Measurements from ENCODE around the gene GLB1L2.
A peak's percentile ranks its signal among the peaks of the same experiment; 100 is the strongest.

Gene GLB1L2

DNA sequence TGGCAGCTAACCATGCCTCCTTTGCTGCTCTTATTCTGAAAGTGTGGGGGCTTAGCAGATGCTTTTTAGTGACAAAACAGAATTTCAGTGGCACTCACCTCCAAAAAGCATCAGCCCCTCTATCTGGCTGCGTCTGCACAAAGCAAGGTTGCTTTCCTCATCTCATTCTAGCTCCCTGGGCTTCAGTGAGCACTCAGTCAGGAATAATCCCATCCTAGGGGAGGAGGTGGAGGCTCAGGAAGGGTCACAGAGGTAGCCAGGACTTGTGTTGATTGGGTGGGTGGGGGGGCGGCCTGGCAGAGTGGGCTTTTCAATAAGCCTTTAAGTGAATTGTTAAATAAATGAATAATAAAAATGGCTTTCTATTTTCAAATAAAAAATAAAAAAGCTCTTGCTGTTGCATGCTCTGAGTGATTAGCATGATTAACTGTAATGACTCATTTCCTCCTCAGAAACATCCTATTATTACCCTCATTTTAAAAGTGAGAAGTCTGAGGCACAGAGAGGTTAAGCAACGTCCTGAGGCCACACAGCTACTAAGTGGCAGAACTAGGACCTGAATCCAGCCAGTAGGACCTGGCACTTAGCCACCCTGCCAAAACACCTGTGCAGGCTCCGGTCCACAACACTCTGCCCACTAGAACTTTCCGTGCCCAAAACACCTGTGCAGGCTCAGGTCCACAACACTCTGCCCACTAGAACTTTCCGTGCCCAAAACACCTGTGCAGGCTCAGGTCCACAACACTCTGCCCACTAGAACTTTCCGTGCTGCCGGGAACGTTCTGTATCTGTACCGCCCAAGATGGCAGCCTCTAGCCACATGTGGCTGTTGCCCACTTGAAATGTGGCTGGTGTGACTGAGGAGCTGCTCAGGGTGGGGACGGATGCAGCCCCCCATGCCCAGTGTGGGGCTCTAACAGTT lies 74.7 kb downstream of the GLB1L2 start:
- no peak for DNase-seq

DNA sequence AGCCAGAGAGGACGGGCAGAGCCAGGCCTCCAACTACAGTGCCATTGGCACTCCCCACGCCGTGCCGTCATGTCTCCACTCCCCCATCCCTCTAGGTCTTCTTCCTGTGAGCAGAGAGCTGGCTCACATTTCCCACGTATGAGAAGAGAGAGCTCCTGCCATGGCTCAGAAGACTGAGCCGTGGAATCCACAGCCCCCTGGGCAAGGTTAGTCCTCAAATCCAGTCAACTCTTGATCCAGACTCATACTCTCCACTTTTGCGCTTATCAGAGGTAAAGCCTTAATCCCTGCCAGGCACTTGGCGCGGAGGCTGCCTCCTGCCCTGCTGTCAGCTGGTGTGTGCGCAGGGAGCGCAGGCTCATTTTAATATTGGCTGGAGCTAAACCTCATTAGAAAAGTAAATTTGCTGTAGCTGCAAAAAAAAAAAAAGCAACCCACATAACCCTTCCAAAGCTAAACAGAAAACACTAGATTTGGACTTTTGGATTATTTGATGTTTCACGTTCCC lies 75.6 kb downstream of the GLB1L2 start:
- no peak for DNase-seq

DNA sequence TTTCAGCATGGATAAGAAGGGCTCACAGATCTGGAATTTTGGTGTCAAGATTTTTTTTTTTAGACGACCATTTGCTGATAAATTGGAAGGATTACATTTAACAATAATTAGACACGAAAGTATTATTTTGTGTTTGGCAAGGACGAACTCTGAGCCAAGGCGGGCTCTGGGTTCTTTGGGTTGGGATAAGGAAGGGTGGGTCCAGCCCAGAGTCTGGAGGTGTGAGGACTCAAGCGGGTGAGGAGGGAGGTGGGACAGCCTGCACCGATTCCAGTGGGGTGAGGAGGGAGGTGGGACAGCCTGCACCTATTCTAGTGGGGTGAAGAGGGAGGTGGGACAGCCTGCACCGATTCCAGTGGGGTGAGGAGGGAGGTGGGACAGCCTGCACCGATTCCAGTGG lies 76.1 kb downstream of the GLB1L2 start:
- DNase-seq: no peak

DNA sequence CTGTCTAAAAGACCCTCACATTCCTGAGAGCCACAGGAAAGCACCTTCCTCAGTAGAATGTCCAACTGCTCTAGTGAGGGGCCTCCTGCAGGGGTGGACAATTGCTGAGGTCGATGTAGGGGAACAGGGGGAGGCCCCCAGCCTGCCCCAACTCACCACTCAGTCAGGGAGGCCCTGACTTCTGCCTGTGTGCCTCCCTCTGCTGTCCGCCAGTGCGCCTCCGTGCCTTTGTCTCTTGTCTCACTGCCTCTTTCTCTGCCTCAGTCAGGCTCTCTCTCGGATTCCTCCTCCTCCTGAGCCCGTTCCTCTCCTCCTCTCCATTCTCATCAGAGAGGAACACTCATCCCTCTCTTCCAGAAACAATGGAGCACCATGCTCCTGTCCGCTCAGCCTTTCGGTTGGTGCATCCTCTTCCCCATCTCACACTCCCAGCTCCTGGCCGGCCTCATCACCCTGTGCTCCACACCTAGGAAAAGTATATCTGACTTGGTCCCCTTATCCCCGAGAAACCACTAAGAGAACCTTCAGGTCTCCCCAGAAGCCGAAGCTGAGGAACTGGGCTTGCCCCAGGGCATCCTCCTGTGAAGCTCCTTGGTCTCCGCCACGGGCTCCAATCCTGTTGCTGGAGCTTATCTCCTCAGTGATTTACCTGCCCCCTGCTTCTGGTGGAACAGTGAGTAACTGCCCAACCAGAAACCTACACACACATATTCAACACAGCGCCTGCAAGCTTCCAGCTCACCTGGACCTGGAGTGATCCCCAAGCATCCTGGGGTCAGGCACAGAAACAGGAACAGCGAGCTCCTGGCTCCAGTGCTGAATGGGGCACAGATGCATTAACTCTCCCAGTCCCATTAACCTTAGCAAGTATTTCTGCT lies 78.0 kb downstream of the GLB1L2 start:
- DNase-seq: no peak

DNA sequence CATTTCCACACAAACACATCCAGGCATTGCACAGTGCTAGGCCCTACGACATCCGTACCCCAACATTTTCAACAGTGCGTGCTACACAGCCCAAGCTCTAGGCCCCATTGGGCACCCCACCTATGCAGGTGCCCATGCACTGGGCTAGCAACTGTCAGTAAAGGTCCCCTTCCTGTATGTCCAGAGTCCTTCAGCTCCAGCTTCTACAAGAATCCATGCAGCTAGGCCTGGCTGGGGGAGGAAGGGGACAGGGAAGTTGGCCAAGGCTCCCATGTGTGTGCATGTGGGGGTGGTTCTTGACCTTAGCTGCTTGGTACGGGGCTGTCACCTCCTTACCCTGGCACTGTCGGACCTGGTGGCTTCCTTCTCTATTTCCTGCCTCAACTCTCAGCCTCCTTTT lies 79.0 kb downstream of the GLB1L2 start:
- DNase-seq: no peak

DNA sequence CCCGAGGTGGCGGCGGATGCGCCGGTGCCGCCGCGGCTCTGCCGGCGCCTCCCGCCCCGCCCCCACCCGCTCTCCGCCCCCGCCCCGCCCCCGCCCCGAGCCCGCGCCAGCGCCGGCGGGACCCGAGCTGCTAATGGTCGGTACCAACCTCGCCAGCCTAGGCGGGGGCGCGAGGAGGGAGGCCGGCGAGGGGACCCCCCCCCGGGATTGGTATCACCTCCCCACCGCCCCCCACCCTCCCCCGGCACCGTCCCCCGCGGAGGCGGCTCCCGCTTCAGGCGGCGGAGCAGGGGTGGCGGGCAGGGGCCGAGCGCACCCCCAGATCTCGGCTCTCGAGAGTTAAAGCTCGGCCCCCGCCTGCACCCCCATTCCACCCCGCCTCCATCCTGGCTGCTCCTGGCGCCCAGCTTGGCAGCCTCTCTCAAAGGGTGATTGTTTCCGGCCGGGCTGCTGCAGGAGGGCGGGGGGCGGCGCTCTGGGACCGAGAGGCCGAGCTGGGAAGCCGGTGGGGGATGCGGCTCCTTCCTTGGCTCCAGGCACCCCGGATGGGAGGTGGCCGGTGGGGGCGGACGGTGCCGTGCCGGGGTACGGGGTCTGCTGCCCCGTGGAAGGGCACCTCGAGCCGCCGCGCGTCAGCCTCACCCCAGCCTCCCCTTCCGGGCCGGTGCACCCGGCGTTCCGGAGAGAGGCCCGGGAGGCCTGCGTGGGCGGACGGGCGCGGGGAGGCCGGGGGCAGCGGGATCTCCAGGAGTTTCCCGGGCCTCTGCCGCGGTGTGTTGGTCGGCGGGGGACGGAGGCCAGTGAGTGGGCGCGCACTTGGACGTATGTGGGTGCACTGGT lies 80.6 kb downstream of the GLB1L2 start, which contains the start of gene B3GAT1:
Gene B3GAT1, minus strand, starts transcription at position 40 of the 840 bp plus-strand sequence. CDS start 24,583 bp downstream, outside the sequence.
- peak in 2 of 3 donors; percentile 18 to 42 for DNase-seq

DNA sequence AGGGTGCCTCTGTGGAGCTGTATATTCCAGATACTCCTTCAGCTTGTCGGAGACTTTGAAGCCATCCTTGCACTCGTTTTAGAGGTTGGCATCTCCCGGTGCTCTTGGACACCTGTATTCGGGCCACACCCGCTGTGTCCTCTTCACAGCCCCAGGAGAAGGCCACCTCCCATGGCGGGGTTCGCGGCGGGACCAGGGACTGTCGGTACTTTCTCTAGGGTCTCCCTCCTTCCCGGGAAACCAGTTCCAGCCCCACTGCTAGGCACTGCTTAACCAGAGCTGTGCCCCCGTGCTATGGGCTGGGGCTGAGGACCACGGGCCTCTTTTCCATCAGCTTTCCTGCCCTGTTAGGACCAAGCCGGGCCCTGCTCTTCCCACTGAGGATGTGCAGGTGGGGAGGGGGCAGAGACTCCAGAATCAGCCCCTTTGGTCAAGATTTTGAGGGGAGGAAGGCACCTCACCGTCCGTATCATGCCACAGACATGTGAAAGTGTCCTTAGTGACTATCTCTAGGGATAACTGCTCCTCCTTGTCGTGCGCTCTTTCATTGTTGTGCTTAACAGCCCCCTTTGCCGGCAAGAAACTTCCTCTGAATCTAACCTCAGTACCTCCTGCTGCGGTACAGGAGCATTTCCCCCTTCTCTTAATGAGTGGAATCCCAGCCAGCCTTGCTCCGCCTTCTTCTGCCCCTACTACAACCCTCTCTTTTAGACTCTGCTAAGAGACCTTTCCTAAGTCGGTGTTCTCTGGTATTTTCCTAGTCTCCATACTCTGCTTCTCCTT lies 81.4 kb downstream of the GLB1L2 start:
- no peak for DNase-seq

DNA sequence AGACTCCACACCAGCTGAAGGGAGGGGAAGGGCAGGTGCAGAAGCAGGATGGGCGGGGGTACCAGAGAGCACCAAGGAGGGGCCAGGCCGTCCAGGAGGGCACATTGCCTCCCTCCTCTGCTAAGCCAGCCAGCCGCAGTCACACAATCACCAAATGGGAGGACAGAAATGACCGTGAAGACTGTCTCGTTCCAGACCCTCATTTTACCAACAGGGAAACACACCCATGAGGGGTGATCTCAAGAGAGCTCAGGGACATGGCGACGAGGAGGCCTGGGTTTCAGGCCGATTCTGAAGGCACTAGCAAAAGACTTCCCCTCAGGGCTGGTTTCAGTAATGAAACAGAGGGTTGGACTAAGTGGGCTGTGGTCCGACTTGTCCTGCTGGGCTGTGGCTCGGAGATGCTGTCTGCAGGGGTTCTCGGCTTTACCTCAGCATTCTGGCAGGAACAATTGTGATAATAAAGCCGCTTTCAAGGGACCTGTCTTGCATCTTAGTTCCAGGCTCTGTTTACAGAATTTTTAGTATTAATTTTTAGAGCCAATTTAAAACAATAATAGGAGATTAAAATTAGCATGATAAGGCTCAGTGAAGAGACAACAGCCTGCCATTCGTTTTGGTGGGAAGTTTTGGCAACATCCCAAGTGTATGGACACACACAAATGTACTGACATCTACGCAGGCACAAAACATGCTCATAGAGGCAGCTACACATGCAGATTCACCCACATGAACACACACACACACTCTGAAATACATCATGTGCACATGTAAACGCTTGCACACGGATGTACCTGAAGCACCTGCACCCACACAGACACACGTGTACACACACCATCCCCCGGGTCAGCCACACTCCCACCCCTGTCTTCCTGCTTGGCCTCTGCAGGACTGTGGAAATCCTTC lies 82.3 kb downstream of the GLB1L2 start:
- DNase-seq: no peak

DNA sequence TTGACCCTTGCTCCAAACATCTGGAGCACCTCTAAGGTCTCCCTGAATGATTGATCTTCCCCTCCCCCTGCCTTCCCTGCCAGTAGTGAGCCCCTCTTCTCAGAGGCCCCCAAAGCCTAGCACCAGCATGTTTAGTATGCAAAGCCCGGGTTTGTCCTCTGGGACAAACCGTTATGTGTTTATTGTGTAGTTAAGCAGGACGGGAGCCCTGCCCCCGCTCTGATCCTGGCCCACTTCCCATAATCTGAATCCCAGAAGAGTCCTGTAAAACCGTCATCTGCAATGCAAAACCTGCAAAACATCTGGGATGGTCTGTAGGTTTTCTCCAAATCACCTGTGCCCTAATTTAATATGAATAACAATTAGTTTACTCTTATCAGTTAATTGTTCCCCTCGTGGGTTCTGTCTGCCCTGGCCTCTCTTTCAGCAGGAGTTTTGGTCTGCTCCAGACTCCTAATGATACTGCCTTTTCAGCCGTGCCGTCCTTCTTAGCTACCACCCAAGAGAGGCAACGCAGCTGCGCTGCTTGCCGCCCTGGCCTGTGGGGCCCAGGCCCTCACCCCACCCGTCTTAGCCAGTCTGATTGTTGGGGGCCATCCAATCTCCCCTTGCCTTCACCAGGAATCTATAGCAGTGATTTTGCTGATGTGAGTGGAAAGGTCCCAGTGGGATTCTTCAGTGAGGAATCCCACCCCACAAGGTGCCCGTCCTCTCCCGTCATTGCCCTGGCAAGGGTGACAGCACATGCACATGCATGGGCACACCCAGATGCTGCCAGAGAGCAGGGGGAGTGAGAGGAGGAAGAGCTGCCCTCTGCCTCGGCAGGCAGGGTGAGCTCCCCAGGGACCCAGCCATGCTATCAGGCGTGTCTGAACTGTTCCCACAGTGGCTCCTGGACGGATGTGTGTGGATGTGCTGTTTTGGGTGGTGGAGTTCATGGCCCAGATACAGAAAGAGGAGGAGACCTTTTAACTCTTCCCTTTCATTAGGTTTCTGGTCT lies 83.3 kb downstream of the GLB1L2 start:
- no peak for DNase-seq

DNA sequence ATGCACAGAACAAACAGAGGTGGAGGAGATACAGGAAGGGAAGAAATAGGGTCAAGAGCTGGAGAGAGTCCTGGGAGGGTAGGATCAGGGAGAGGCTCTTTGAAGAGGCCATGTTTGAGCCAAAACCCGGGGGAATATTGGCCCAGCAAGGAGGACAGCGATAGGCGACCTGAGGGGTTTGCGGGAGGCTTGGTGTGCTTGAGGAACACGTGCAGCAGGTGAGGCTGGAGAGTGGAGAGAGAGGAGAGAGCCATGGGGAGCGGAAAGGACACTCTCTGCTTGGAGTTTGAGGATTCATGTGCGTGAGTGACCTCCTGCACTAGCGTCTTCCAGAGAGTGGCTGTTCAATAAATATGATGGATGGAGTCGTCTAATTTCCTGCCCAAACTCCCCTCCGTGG lies 84.9 kb downstream of the GLB1L2 start:
- DNase-seq: no peak

DNA sequence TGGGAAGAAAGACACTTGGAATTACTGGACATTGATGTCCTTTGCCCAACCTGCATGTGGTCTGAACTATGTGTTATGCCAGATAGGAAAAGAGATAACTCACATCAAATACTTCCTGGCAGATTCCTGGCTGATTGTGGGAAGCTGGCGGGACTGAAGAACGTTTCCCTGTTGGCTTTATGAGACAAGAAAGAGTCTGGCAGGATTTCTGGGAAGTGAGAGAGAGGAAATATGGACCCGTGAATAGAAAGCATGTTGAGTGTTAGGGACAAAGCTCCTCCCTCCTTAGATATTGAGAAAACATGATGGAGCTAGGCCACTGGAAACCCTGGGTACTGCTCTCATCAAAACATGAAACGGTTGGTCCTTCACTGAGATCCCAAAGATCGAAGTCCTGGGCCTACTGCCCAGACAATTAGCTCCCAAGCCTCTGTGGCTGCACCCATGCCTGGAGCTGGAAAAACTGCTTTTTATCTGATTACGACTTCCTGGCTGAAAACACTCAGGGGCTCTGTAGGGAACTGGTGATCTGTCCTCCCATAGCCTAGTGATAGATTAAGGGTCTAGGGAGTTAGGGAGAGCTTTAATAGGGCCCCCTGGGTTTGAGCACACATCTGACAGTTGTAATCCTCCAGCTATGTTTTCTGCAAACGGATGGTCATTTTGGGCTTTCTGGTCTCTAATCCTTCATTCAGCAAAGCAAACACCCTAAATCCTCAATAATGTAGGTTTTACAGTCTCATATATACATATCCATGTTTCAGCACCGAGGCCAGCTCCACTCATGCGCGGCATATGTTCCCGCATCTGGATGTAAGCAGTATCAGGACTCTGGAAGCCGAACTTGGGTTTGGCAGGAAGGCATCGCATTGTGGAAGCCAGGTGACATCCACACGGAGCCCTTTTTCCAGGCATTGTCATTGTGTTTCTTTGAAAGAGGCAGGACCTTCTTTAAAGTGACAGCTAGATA lies 86.4 kb downstream of the GLB1L2 start:
- DNase-seq: no peak

DNA sequence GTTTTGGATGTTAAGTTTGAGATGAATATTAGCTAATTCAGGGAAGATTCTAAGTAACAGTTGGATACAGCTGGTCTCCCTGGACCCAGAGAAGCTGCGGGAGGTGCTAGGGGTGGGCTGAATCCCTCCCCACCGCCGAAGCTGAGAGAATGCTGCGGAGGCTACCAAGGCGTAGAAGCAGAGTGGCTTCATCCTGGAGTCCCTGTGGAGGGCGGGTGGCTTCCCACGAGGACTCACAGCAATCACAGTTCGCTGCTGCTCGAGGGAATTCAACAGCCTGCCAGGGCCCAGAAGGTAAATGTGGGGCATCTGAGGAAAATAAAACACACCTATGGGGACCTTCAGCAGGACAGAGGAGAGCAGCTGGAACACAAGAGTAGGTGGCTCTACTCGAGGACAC lies 91.3 kb downstream of the GLB1L2 start:
- DNase-seq: no peak

DNA sequence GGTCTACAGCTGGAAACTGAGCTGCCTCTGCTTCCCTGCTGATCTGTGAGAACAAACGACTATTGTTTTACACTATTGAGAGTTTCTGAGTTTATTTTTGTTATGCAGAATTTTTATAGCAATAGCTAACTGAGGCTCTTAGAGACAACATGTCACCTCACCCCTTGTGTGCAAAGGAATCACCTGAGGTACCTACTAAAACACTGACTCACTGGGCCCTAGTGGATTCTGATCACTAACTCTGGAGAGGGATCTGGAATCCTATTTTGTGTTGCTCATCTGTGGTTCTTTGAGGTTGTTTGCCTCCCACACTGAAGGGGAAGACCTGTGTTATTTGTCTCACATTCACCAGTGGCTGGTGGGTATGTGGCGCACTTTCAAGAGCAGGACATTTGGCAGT lies 93.6 kb downstream of the GLB1L2 start:
- DNase-seq: no peak
